K562 (cell line): Measurements from ENCODE around the gene NEURL4. TPM values are rescaled to one million over a fixed set of nuclear protein-coding genes. Genes with fewer than 3 reads are reported as not detected.

Source experiments
- CHCHD3 ChIP-seq: fragments of 250-450 bp; sonication (Bioruptor Pico); IDR thresholded peaks from 2 replicates; pipeline ENCODE4 v2.1.2; 2022; ENCODE audit warnings: mild to moderate bottlenecking
- E2F6 ChIP-seq, 2 experiments: IDR thresholded peaks; 2 replicates each; pipeline ENCODE4 v1.6.1; 2011; ENCODE audit warnings: borderline replicate concordance in 1 of 2, control low read depth in 1 of 2, low read depth in 1 of 2, low read length in 1 of 2, mild to moderate bottlenecking in 1 of 2, mixed read lengths in 1 of 2, moderate library complexity in 1 of 2; ENCODE audit not compliant: insufficient read depth in 1 of 2, insufficient read length in 1 of 2, poor library complexity in 1 of 2, severe bottlenecking in 1 of 2; ENCODE audit errors: extremely low read depth in 1 of 2
- HNRNPH1 ChIP-seq: fragments of 200-400 bp; formaldehyde crosslinking; optimal IDR thresholded peaks from 2 replicates; pipeline ENCODE3; 2017; ENCODE audit warnings: low read depth, mild to moderate bottlenecking, low read length, moderate library complexity
- MTA1 ChIP-seq: fragments of 450-650 bp; IDR thresholded peaks from 2 replicates; pipeline ENCODE4 v1.6.1; 2017; ENCODE audit warnings: borderline replicate concordance
- NCOR1 ChIP-seq: fragments of 450-650 bp; IDR thresholded peaks from 2 replicates; pipeline ENCODE4 v1.6.1; 2016; ENCODE audit warnings: mild to moderate bottlenecking, moderate library complexity
- RBBP5 ChIP-seq: fragments of 200-600 bp; sonication (generic); IDR thresholded peaks from 2 replicates; pipeline ENCODE4 v1.6.1; 2012; ENCODE audit warnings: borderline replicate concordance, mild to moderate bottlenecking, low read length, control low read depth, inconsistent platforms; ENCODE audit not compliant: insufficient read depth, poor library complexity, severe bottlenecking
- RCOR1 ChIP-seq, 2 experiments: IDR thresholded peaks; 2 replicates each; pipeline ENCODE4 v1.6.1; 2012; ENCODE audit warnings: low read depth in 2 of 2, low read length in 2 of 2, borderline replicate concordance in 1 of 2, improper control_type of control experiment in 1 of 2
- SIX5 ChIP-seq, 2 experiments: IDR thresholded peaks; 2 replicates each; pipeline ENCODE4 v1.6.1; 2011; ENCODE audit warnings: low read length in 2 of 2, borderline replicate concordance in 1 of 2, low read depth in 1 of 2, mild to moderate bottlenecking in 1 of 2, moderate library complexity in 1 of 2; ENCODE audit not compliant: insufficient read depth in 1 of 2
- THRAP3 ChIP-seq: fragments of 450-650 bp; IDR thresholded peaks from 2 replicates; pipeline ENCODE4 v1.6.1; 2016; ENCODE audit warnings: mild to moderate bottlenecking, inconsistent platforms, borderline replicate concordance
- polyA plus RNA-seq, 8 experiments: library from polyadenylated mRNA; depleted of rRNA in 4 of 8; stranded (reverse) in 5 of 8; unstranded in 3 of 8; fragments of >200 nt; fragmentation: Nextera tagmentation in 2 of 8; fragmentation: Illumina TruSeq in 1 of 8; extraction: Ambion mirVana in 2 of 8; extraction: Trizol in 1 of 8; gene quantifications; 2 replicates each; pipeline versions ENCODE4 v1.2.1 to v1.2.3, GENCODE V29; 2011 to 2014; ENCODE audit warnings: inconsistent platforms in 1 of 8, missing spikeins in 1 of 8
- total RNA-seq, 7 experiments: library from RNA; depleted of rRNA in 6 of 7; stranded (reverse); fragments of >200 nt in 6 of 7; fragmentation: Illumina TruSeq in 2 of 7; extraction: Trizol in 2 of 7; gene quantifications; 2 replicates each; pipeline versions ENCODE4 v1.2.1 to v1.2.3, GENCODE V29; 2011 to 2021; ENCODE audit warnings: low replicate concordance in 1 of 7
- TF ChIP-seq, protein P1 (sequence below): fragments of 450-650 bp; IDR thresholded peaks from 2 replicates; pipeline ENCODE4 v1.6.1; 2016; ENCODE audit warnings: mild to moderate bottlenecking, moderate library complexity
- TF ChIP-seq, protein P2 (sequence below): fragments of 450-650 bp; IDR thresholded peaks from 2 replicates; pipeline ENCODE4 v1.6.1; 2016; ENCODE audit warnings: borderline replicate concordance

Gene NEURL4
- total and polyA plus RNA-seq, 9 of the 15 experiments (the other 6 are each of a cell fraction or from before 2014, with no cell fraction given) = 0.08 to 37.4 (median 11.5) TPM

GRCh38 chr17:7369825-7370224 is 40.7 kb upstream of the NEURL4 start (continued):
- TF ChIP-seq, protein P1, sequence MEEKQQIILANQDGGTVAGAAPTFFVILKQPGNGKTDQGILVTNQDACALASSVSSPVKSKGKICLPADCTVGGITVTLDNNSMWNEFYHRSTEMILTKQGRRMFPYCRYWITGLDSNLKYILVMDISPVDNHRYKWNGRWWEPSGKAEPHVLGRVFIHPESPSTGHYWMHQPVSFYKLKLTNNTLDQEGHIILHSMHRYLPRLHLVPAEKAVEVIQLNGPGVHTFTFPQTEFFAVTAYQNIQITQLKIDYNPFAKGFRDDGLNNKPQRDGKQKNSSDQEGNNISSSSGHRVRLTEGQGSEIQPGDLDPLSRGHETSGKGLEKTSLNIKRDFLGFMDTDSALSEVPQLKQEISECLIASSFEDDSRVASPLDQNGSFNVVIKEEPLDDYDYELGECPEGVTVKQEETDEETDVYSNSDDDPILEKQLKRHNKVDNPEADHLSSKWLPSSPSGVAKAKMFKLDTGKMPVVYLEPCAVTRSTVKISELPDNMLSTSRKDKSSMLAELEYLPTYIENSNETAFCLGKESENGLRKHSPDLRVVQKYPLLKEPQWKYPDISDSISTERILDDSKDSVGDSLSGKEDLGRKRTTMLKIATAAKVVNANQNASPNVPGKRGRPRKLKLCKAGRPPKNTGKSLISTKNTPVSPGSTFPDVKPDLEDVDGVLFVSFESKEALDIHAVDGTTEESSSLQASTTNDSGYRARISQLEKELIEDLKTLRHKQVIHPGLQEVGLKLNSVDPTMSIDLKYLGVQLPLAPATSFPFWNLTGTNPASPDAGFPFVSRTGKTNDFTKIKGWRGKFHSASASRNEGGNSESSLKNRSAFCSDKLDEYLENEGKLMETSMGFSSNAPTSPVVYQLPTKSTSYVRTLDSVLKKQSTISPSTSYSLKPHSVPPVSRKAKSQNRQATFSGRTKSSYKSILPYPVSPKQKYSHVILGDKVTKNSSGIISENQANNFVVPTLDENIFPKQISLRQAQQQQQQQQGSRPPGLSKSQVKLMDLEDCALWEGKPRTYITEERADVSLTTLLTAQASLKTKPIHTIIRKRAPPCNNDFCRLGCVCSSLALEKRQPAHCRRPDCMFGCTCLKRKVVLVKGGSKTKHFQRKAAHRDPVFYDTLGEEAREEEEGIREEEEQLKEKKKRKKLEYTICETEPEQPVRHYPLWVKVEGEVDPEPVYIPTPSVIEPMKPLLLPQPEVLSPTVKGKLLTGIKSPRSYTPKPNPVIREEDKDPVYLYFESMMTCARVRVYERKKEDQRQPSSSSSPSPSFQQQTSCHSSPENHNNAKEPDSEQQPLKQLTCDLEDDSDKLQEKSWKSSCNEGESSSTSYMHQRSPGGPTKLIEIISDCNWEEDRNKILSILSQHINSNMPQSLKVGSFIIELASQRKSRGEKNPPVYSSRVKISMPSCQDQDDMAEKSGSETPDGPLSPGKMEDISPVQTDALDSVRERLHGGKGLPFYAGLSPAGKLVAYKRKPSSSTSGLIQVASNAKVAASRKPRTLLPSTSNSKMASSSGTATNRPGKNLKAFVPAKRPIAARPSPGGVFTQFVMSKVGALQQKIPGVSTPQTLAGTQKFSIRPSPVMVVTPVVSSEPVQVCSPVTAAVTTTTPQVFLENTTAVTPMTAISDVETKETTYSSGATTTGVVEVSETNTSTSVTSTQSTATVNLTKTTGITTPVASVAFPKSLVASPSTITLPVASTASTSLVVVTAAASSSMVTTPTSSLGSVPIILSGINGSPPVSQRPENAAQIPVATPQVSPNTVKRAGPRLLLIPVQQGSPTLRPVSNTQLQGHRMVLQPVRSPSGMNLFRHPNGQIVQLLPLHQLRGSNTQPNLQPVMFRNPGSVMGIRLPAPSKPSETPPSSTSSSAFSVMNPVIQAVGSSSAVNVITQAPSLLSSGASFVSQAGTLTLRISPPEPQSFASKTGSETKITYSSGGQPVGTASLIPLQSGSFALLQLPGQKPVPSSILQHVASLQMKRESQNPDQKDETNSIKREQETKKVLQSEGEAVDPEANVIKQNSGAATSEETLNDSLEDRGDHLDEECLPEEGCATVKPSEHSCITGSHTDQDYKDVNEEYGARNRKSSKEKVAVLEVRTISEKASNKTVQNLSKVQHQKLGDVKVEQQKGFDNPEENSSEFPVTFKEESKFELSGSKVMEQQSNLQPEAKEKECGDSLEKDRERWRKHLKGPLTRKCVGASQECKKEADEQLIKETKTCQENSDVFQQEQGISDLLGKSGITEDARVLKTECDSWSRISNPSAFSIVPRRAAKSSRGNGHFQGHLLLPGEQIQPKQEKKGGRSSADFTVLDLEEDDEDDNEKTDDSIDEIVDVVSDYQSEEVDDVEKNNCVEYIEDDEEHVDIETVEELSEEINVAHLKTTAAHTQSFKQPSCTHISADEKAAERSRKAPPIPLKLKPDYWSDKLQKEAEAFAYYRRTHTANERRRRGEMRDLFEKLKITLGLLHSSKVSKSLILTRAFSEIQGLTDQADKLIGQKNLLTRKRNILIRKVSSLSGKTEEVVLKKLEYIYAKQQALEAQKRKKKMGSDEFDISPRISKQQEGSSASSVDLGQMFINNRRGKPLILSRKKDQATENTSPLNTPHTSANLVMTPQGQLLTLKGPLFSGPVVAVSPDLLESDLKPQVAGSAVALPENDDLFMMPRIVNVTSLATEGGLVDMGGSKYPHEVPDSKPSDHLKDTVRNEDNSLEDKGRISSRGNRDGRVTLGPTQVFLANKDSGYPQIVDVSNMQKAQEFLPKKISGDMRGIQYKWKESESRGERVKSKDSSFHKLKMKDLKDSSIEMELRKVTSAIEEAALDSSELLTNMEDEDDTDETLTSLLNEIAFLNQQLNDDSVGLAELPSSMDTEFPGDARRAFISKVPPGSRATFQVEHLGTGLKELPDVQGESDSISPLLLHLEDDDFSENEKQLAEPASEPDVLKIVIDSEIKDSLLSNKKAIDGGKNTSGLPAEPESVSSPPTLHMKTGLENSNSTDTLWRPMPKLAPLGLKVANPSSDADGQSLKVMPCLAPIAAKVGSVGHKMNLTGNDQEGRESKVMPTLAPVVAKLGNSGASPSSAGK = no peak
- TF ChIP-seq RBBP5 (no peak), THRAP3 (no peak), SIX5 (IDR thresholded peaks at IDR 0.05; ENCODE audit: borderline replicate concordance in 1 of 2, insufficient read depth in 1 of 2, low read depth in 1 of 2, low read length in 2 of 2) (no peak), NCOR1 (no peak), MTA1 (no peak), E2F6 (IDR thresholded peaks at IDR 0.05; ENCODE audit: borderline replicate concordance in 1 of 2, extremely low read depth in 1 of 2, insufficient read depth in 1 of 2, insufficient read length in 1 of 2, low read depth in 1 of 2, low read length in 1 of 2, poor library complexity in 1 of 2, severe bottlenecking in 1 of 2) (no peak), HNRNPH1 (no peak), CHCHD3 (CRISPR knock-in tag) (no peak), RCOR1 (IDR thresholded peaks at IDR 0.05; ENCODE audit: borderline replicate concordance in 1 of 2, low read depth in 2 of 2, low read length in 2 of 2) (no peak)
- TF ChIP-seq, protein P2, sequence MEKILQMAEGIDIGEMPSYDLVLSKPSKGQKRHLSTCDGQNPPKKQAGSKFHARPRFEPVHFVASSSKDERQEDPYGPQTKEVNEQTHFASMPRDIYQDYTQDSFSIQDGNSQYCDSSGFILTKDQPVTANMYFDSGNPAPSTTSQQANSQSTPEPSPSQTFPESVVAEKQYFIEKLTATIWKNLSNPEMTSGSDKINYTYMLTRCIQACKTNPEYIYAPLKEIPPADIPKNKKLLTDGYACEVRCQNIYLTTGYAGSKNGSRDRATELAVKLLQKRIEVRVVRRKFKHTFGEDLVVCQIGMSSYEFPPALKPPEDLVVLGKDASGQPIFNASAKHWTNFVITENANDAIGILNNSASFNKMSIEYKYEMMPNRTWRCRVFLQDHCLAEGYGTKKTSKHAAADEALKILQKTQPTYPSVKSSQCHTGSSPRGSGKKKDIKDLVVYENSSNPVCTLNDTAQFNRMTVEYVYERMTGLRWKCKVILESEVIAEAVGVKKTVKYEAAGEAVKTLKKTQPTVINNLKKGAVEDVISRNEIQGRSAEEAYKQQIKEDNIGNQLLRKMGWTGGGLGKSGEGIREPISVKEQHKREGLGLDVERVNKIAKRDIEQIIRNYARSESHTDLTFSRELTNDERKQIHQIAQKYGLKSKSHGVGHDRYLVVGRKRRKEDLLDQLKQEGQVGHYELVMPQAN = no peak
